Left hindlimb (tissue), 1 donor: ENCODE measurements around the gene FLRT1.
"Not testable (repeated sequence)": the region's sequence is repeated elsewhere in the genome, so short reads cannot be mapped to it uniquely, and the experiment has no call there.

Source experiments
- DNase-seq: peaks from one replicate; pipeline ENCODE4 v3.0.0-alpha.2; 2018

FLRT1 gene

GRCh38 chr11:64025205-64025604 lies 10.5 kb upstream of the FLRT1 start:
- DNase-seq = no peak

GRCh38 chr11:64026575-64027205 lies 9.0 kb upstream of the FLRT1 start:
- no peak for DNase-seq

GRCh38 chr11:64027651-64028397 lies 7.9 kb upstream of the FLRT1 start:
- no peak for DNase-seq

- DNase-seq = no peak
Observed at GRCh38 chr11:64028398-64029115, 7.2 kb upstream of the FLRT1 start.

- no peak for DNase-seq
Observed at GRCh38 chr11:64029773-64030172, 6.0 kb upstream of the FLRT1 start.

GRCh38 chr11:64031001-64031400 lies 4.7 kb upstream of the FLRT1 start:
- DNase-seq = no peak

GRCh38 chr11:64032050-64032449 lies 3.7 kb upstream of the FLRT1 start:
- DNase-seq = no peak

- DNase-seq = no peak
Observed at GRCh38 chr11:64034411-64034811, 1.3 kb upstream of the FLRT1 start.

GRCh38 chr11:64035081-64035524 lies 628 bp upstream of the FLRT1 start:
- no peak for DNase-seq

GRCh38 chr11:64036087-64037026 lies 626 bp downstream of the FLRT1 start:
- no peak for DNase-seq

- DNase-seq = no peak
Observed at GRCh38 chr11:64037027-64037634, 1.4 kb downstream of the FLRT1 start.

GRCh38 chr11:64038500-64038899 lies 2.8 kb downstream of the FLRT1 start:
- DNase-seq = no peak

GRCh38 chr11:64039012-64039665 lies 3.4 kb downstream of the FLRT1 start:
- DNase-seq = no peak

- no peak for DNase-seq
Observed at GRCh38 chr11:64040684-64041322, 5.1 kb downstream of the FLRT1 start.

- DNase-seq = no peak
Observed at GRCh38 chr11:64041846-64042245, 6.1 kb downstream of the FLRT1 start.

- DNase-seq = no peak
Observed at GRCh38 chr11:64042301-64042700, 6.6 kb downstream of the FLRT1 start.

GRCh38 chr11:64043545-64043944 lies 7.8 kb downstream of the FLRT1 start:
- no peak for DNase-seq

- no peak for DNase-seq
Observed at GRCh38 chr11:64044730-64045393, 9.1 kb downstream of the FLRT1 start.

GRCh38 chr11:64045700-64046099 lies 10.0 kb downstream of the FLRT1 start:
- no peak for DNase-seq

GRCh38 chr11:64047373-64047772 lies 11.6 kb downstream of the FLRT1 start:
- not testable (repeated sequence) for DNase-seq
